CD4-positive, alpha-beta memory T cell (primary cell): ENCODE results near the gene PTPRT. TPM values are rescaled to one million over a fixed set of nuclear protein-coding genes. Genes with fewer than 3 reads are reported as not detected.

Experiments
- CTCF ChIA-PET: fragments of 350-600 bp; sonication (Branson Sonifier 250); formaldehyde crosslinking; loops from one replicate; lab custom pipeline; 2021; ENCODE audit warnings: inconsistent platforms; ENCODE audit not compliant: partially characterized antibody; lab: Charles Lee
- POLR2A ChIA-PET: fragments of 350-600 bp; sonication (Branson Sonifier 250); formaldehyde crosslinking; loops from one replicate; lab custom pipeline; 2021; ENCODE audit not compliant: partially characterized antibody; lab: Charles Lee
- DNase-seq, 5 donors: peaks; one replicate each; pipeline versions ENCODE4 v3.0.0 to v3.0.0-alpha.2; 2020 to 2022; ENCODE audit warnings: mixed read lengths in 1 of 5
- H3K27ac ChIP-seq: one replicate; pipeline ENCODE4 v1.7.0; 2013; ENCODE audit warnings: low read depth, low read length
- H3K27me3 ChIP-seq: 2 replicates; pipeline ENCODE4 v1.7.0; 2013; ENCODE audit warnings: mild to moderate bottlenecking, low read length, moderate library complexity; ENCODE audit not compliant: insufficient read depth
- H3K36me3 ChIP-seq: 2 replicates; pipeline ENCODE4 v1.7.0; 2013; ENCODE audit warnings: mild to moderate bottlenecking, low read length, moderate library complexity; ENCODE audit not compliant: insufficient read depth
- H3K4me1 ChIP-seq: 2 replicates; pipeline ENCODE4 v1.7.0; 2013; ENCODE audit warnings: mild to moderate bottlenecking, low read length, moderate library complexity; ENCODE audit not compliant: insufficient read depth
- H3K4me3 ChIP-seq, 2 donors: one replicate each; pipeline ENCODE4 v1.7.0; 2013; ENCODE audit warnings: low read length in 2 of 2, mild to moderate bottlenecking in 1 of 2
- H3K9me3 ChIP-seq, 2 donors: one replicate each; pipeline ENCODE4 v1.7.0; 2013; ENCODE audit warnings: low read length in 2 of 2, control low read depth in 1 of 2; ENCODE audit not compliant: control insufficient read depth in 1 of 2
- H3K27ac Mint-ChIP-seq, 7 donors: one replicate each; pipeline ENCODE4 v1.8.0; 2020 to 2021; ENCODE audit warnings: mixed read lengths in 7 of 7, mild to moderate bottlenecking in 6 of 7, inconsistent platforms in 3 of 7, moderate library complexity in 3 of 7
- H3K27me3 Mint-ChIP-seq, 2 donors: one replicate each; pipeline ENCODE4 v1.8.0; 2020 to 2021; ENCODE audit warnings: mixed read lengths in 2 of 2
- H3K36me3 Mint-ChIP-seq, 2 donors: one replicate each; pipeline ENCODE4 v1.8.0; 2020 to 2021; ENCODE audit warnings: mixed read lengths in 2 of 2, inconsistent platforms in 1 of 2, mild to moderate bottlenecking in 1 of 2
- H3K4me1 Mint-ChIP-seq, 4 donors: one replicate each; pipeline ENCODE4 v1.8.0; 2020 to 2021; ENCODE audit warnings: mixed read lengths in 4 of 4, mild to moderate bottlenecking in 1 of 4
- H3K4me3 Mint-ChIP-seq, 8 donors: one replicate each; pipeline ENCODE4 v1.8.0; 2020 to 2021; ENCODE audit warnings: mixed read lengths in 8 of 8, mild to moderate bottlenecking in 7 of 8, moderate library complexity in 6 of 8, inconsistent platforms in 3 of 8
- H3K9me3 Mint-ChIP-seq, 8 donors: one replicate each; pipeline ENCODE4 v1.8.0; 2020 to 2021; ENCODE audit warnings: mixed read lengths in 8 of 8, mild to moderate bottlenecking in 5 of 8, inconsistent platforms in 3 of 8, moderate library complexity in 1 of 8
- intact Hi-C: fragments of 100-400 bp; cut with micrococcal nuclease; formaldehyde crosslinking; loops from one replicate; pipeline ENCODE4 v1.15.1; 2023
- polyA plus RNA-seq, 2 donors: library from polyadenylated mRNA; unstranded; fragments of 300-500 nt; fragmentation: Illumina TruSeq; gene quantifications; one replicate each; pipeline ENCODE4 v1.2.3, GENCODE V29; 2021
- total RNA-seq, 2 experiments: library from RNA; stranded (reverse); gene quantifications; one replicate each; pipeline ENCODE4 v1.2.3, GENCODE V29; 2021

The PTPRT gene
- total and polyA plus RNA-seq, 4 experiments from 2014 or later: not detected

DNA sequence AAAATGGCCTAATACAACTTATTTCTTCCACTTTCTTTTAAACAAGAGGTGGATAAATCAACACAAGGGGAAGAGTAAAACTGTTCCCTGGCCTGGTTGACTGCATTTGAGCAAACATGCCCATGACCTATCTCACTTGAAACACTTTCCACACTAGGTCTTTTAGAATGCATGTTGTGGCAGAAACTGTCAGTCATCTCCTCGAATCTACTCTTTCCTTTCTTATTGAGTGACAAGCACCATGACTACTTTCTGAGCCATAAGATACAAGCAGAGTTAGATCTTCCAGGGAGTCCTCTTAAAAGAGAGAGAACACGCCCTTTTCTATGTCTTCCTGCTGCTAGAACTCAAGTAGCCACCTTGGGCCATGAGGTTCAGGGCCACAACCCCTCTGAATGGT lies 66.5 kb downstream of the PTPRT start:
- ChIA-PET CTCF (no interaction called here), POLR2A (no interaction called here)
- intact Hi-C loops: no loop called here
- no peak overlapping the region for H3K27ac Mint-ChIP-seq
- no peaks in the 10 kb centered on the region for H3K9me3 ChIP-seq
- no peaks in the 10 kb centered on the region for H3K4me1 ChIP-seq
- H3K4me1 Mint-ChIP-seq: no peaks in the 10 kb centered on the region
- H3K9me3 Mint-ChIP-seq: peaks cover 0 to 3% (median 1%) of the 10 kb centered on the region in 8 donors
- H3K36me3 ChIP-seq: no peaks in the 10 kb centered on the region
- no peak overlapping the region for H3K27ac ChIP-seq
- no peak for DNase-seq
- H3K36me3 Mint-ChIP-seq: no peaks in the 10 kb centered on the region
- no peak overlapping the region for H3K4me3 ChIP-seq
- no peak overlapping the region for H3K4me3 Mint-ChIP-seq
- no peaks in the 10 kb centered on the region for H3K27me3 ChIP-seq
- peaks cover 0 to 3% of the 10 kb centered on the region in 2 donors for H3K27me3 Mint-ChIP-seq

DNA sequence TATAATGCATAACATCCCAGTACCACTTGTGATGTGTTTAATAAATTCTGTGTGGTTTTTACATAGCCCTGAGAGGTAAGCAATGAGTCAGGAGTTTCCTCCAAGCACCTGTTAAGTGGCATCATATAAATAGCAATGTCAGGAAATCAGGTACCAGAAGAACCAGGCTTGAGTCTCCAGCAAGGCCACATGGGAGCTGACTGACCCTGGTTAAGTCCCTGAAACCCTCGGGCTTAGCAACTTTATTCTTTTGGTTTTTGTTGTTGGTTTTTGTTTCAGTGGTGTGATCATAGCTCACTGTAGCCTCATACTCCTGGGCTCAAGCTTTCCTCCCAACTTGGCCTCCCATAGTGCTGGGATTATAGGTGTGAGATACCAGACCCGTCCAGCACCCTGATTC lies 70.0 kb downstream of the PTPRT start:
- Mint-ChIP-seq H3K27ac (no peak overlapping the region), H3K4me1 (no peaks in the 10 kb centered on the region), H3K4me3 (no peak overlapping the region), H3K27me3 (peaks cover 0 to 2% of the 10 kb centered on the region in 2 donors), H3K36me3 (no peaks in the 10 kb centered on the region), H3K9me3 (peaks cover 0 to 5% (median 1%) of the 10 kb centered on the region in 8 donors)
- H3K27me3 ChIP-seq: no peaks in the 10 kb centered on the region
- POLR2A ChIA-PET: no interaction called here
- CTCF ChIA-PET: no interaction called here
- DNase-seq: no peak
- H3K4me1 ChIP-seq: no peaks in the 10 kb centered on the region
- H3K27ac ChIP-seq: no peak overlapping the region
- H3K4me3 ChIP-seq: no peak overlapping the region
- H3K36me3 ChIP-seq: no peaks in the 10 kb centered on the region
- intact Hi-C loops: no loop called here
- H3K9me3 ChIP-seq: no peaks in the 10 kb centered on the region

DNA sequence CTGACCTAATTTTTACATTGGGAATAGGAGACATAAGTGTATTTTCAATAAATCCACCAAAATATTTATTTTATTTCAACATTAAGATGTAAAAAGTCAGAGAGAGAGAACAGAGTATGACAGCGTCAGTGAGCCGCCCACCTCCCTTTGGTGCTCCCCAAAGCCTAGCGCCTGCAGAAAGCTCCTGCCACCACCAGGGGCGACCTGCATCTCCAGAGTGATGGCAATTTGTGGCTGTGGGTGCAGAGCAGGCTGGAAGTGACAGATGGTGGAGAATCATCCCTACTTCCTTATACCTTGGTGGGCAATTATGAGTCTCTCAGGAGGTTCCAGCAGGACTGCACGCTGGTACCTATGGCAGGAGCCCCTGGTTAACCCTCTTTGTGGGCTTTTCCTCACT lies 87.3 kb downstream of the PTPRT start:
- intact Hi-C loops: no loop called here
- Histone ChIP-seq H3K36me3 (no peaks in the 10 kb centered on the region), H3K9me3 (no peaks in the 10 kb centered on the region), H3K27me3 (no peaks in the 10 kb centered on the region), H3K4me3 (no peak overlapping the region), H3K4me1 (no peaks in the 10 kb centered on the region), H3K27ac (no peak overlapping the region)
- no peak for DNase-seq
- ChIA-PET CTCF (no interaction called here), POLR2A (no interaction called here)
- H3K4me1 Mint-ChIP-seq: no peaks in the 10 kb centered on the region
- no peak overlapping the region for H3K4me3 Mint-ChIP-seq
- H3K27me3 Mint-ChIP-seq: peaks cover 0 to 5% of the 10 kb centered on the region in 2 donors
- H3K36me3 Mint-ChIP-seq: no peaks in the 10 kb centered on the region
- H3K27ac Mint-ChIP-seq: no peak overlapping the region
- peaks cover 0 to 6% (median 0%) of the 10 kb centered on the region in 8 donors for H3K9me3 Mint-ChIP-seq

DNA sequence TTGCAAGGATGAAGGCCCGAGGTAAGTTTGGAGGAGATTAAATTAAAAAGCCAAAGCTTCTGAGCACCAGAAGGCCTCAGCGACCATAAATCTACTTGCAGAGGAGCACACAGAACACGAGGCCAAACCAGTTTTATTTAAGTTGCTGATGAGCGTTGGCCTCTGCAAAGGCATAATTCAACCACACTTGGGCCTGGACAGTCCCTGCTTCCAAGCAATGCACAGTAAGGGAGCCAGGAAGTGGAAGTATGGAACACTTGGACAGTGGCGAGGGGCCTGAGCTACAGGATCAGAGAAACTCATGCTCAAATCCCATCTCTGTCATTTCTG lies 92.8 kb downstream of the PTPRT start:
- Mint-ChIP-seq H3K36me3 (no peaks in the 10 kb centered on the region), H3K4me3 (no peak overlapping the region), H3K27ac (no peak overlapping the region), H3K9me3 (peaks cover 0 to 12% (median 7%) of the 10 kb centered on the region in 8 donors), H3K27me3 (peaks cover 0 to 3% of the 10 kb centered on the region in 2 donors), H3K4me1 (no peaks in the 10 kb centered on the region)
- intact Hi-C loops: no loop called here
- Histone ChIP-seq H3K27me3 (no peaks in the 10 kb centered on the region), H3K36me3 (no peaks in the 10 kb centered on the region), H3K4me1 (no peaks in the 10 kb centered on the region), H3K9me3 (no peaks in the 10 kb centered on the region), H3K4me3 (no peak overlapping the region), H3K27ac (no peak overlapping the region)
- ChIA-PET CTCF (no interaction called here), POLR2A (no interaction called here)
- DNase-seq: no peak

DNA sequence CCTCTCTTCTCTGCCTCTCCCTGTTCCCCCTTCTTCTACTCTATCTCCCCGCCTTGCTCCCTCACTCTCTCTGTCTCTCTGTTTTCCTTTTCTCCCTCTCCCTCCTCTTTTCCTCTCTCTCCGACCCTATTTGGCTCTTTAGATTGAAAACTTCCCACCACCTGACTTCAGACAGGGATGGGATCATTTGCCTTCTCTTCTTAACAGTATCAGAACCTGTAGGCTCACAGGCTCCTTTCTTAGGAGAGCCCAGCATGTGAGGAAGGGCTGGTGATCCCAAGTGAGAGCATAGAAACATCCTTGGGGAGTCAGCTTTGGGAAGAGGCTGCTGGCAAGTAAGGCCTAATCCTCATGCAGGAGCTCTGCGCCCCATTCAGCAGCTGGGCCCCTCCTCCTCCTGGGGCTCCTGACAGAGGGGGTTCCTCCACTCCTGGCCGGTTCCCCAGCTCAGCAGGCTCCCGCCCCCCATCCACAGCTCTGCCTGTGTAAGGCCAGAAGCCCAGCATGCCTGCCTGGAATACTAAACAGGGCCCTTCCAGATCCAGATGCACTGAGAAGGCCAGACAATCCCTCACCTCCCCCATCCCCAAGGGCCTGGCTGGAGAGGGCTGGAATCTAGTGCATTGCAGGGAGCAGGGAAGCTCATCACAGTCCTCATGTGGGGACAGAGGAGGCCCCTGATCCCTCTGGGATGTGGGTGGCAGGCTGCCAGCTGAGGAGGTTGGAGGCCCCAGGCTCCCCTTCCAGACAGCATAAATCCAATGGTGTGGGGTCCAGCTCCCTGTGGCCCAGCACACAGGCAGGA lies 93.4 kb downstream of the PTPRT start:
- H3K4me1 ChIP-seq: no peaks in the 10 kb centered on the region
- intact Hi-C loops: no loop called here

DNA sequence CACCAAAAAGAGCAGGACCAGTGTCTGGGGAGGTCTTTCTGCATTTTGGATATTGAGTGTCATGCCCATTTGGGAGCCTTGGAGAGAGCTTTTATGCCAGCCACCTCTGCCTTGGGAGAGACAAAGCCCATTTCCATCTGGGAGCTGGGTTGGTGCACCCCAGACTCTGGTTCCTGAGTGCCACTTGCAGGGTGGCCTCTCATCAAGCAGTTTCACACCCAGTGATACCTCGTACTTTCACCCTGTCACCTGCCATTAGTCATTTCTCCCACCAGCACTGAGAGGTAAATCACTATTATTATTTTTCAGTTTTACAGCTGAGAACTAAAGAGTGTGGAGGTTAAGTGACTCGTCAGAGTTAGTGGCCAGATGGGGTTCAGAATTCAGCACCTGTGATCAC lies 94.7 kb downstream of the PTPRT start:
- H3K27ac Mint-ChIP-seq: no peak overlapping the region
- no peak overlapping the region for H3K4me3 Mint-ChIP-seq
- Histone ChIP-seq H3K27me3 (no peaks in the 10 kb centered on the region), H3K9me3 (no peaks in the 10 kb centered on the region), H3K4me3 (no peak overlapping the region), H3K36me3 (no peaks in the 10 kb centered on the region), H3K4me1 (no peaks in the 10 kb centered on the region), H3K27ac (no peak overlapping the region)
- intact Hi-C loops: no loop called here
- ChIA-PET POLR2A (no interaction called here), CTCF (no interaction called here)
- H3K4me1 Mint-ChIP-seq: no peaks in the 10 kb centered on the region
- peaks cover 0 to 18% (median 8%) of the 10 kb centered on the region in 8 donors for H3K9me3 Mint-ChIP-seq
- H3K36me3 Mint-ChIP-seq: no peaks in the 10 kb centered on the region
- peaks cover 0 to 5% of the 10 kb centered on the region in 2 donors for H3K27me3 Mint-ChIP-seq
- DNase-seq: no peak

More for the DNA sequence above, 93.4 kb downstream of the PTPRT start:
- H3K27ac ChIP-seq: no peak overlapping the region
- no peak overlapping the region for H3K4me3 ChIP-seq
- Mint-ChIP-seq H3K27me3 (peaks cover 0 to 3% of the 10 kb centered on the region in 2 donors), H3K36me3 (no peaks in the 10 kb centered on the region), H3K27ac (no peak overlapping the region), H3K4me1 (no peaks in the 10 kb centered on the region), H3K9me3 (peaks cover 0 to 16% (median 8%) of the 10 kb centered on the region in 8 donors), H3K4me3 (no peak overlapping the region)
- no peaks in the 10 kb centered on the region for H3K36me3 ChIP-seq
- DNase-seq: no peak
- H3K9me3 ChIP-seq: no peaks in the 10 kb centered on the region
- H3K27me3 ChIP-seq: no peaks in the 10 kb centered on the region
- ChIA-PET CTCF (no interaction called here), POLR2A (no interaction called here)

DNA sequence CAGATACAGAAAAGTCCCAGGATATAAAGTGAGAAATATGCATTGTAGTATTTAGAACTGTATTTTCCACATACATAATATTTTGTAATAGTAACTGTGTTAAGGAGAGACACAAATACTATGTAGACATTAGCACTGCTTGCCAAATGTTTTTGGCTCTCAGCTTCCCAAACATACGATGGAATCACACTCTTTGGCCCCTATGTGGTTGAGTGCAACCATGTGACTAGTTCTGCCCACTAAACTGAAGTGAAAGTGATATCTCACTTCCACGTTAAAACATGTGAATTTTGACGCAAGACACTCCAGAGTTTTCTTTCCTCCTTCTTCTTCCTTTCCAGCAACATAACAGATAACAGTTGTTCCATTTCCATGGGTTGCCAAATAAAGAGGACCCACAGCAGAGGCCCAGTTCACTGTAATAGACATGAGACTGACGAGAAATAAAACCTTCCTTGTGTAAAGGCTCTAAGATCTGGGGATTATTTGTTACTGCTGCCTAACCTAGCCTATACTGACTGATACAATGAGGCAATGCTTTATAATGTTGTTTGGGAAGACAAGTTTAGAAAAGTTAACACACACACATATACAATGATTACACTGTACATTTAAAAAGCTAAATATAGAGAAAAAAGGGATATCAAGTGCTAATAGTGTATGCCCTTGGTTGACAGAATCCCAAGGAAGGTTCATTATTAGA lies 97.2 kb downstream of the PTPRT start:
- Histone ChIP-seq H3K27me3 (no peaks in the 10 kb centered on the region), H3K9me3 (no peaks in the 10 kb centered on the region), H3K4me3 (no peak overlapping the region), H3K36me3 (no peaks in the 10 kb centered on the region), H3K27ac (no peak overlapping the region), H3K4me1 (no peaks in the 10 kb centered on the region)
- ChIA-PET CTCF (no interaction called here), POLR2A (no interaction called here)
- H3K9me3 Mint-ChIP-seq: peaks cover 0 to 18% (median 11%) of the 10 kb centered on the region in 8 donors
- DNase-seq: no peak
- no peak overlapping the region for H3K27ac Mint-ChIP-seq
- no peaks in the 10 kb centered on the region for H3K4me1 Mint-ChIP-seq
- no peaks in the 10 kb centered on the region for H3K36me3 Mint-ChIP-seq
- intact Hi-C loops: no loop called here
- peaks cover 0 to 1% of the 10 kb centered on the region in 2 donors for H3K27me3 Mint-ChIP-seq
- no peak overlapping the region for H3K4me3 Mint-ChIP-seq
